ENCODE results near the gene UNC79. TPM values are rescaled to one million over a fixed set of nuclear protein-coding genes. Genes with fewer than 3 reads are reported as not detected.

The UNC79 gene
- total and polyA plus RNA-seq, 10 of the 15 experiments (the other 5 are each of a cell fraction or from before 2014, with no cell fraction given), result 0.04 to 0.29 (median 0.14) TPM

- no peak for TF ChIP-seq SKIL (IDR thresholded peaks at IDR 0.05; ENCODE audit: low read depth, poor library complexity, severe bottlenecking)
- no peak for TF ChIP-seq JUND (IDR thresholded peaks at IDR 0.05; ENCODE audit: low read depth, low read length)
- TF ChIP-seq PML (IDR thresholded peaks at IDR 0.05; ENCODE audit: low read length), result no peak
Measured at GRCh38 chr14:93744176-93744575, 313.4 kb downstream of the UNC79 start (continued).

- no peaks in the 10 kb centered on the region for H3K36me3 ChIP-seq (ENCODE audit: control insufficient read depth in 2 of 2, insufficient read depth in 2 of 2, low read length in 1 of 2)
- H4K20me1 ChIP-seq (ENCODE audit: control insufficient read depth, insufficient read depth), result no peaks in the 10 kb centered on the region
- CTCF ChIA-PET, result no interaction called here
- no peak for DNase-seq (ENCODE audit: low read depth, low spot score)
- 19% methylated on average over 8 of the region's 8 CpGs for WGBS (ENCODE audit: insufficient coverage, insufficient replicate concordance, low lambda C conversion rate, missing lambda C conversion rate)
- RAD21 ChIA-PET (ENCODE audit: unreplicated experiment), result no interaction called here
- H3K9ac ChIP-seq (ENCODE audit: control insufficient read depth, insufficient read depth, low read length), result no peak overlapping the region
- no peaks in the 10 kb centered on the region for H3K27me3 ChIP-seq (replicated peaks in 1 of 2; ENCODE audit: control insufficient read depth in 2 of 2, insufficient read depth in 2 of 2, low read length in 1 of 2)
- no peak overlapping the region for H3K4me2 ChIP-seq (ENCODE audit: control insufficient read depth, insufficient read depth)
- POLR2A ChIA-PET, result no interaction called here
- H3K4me1 ChIP-seq (ENCODE audit: control insufficient read depth, insufficient read depth, low read length), result no peaks in the 10 kb centered on the region
- in situ Hi-C loops (cut with MboI) (no loop called here), intact Hi-C loops (cut with micrococcal nuclease; ENCODE audit: unreplicated experiment) (no loop called here)
- H3K4me3 ChIP-seq, result no peak overlapping the region
- SMC1A ChIA-PET (ENCODE audit: uncharacterized antibody, unreplicated experiment), result no interaction called here
- H3K27ac ChIP-seq (ENCODE audit: control insufficient read depth, insufficient read depth), result no peak overlapping the region
- FAIRE-seq, result no peak
- no peaks in the 10 kb centered on the region for H3K79me2 ChIP-seq (ENCODE audit: control insufficient read depth, insufficient read depth, low read length)
- H2AFZ ChIP-seq (ENCODE audit: control insufficient read depth, low read depth, low read length), result no peak overlapping the region
- BruUV-seq (replicated peaks), result no TSS peak
- ATAC-seq, result no peak
- H3K9me3 ChIP-seq (replicated peaks; ENCODE audit: control insufficient read depth, insufficient read depth, low read length), result no peaks in the 10 kb centered on the region
- TF ChIP-seq CREM (IDR thresholded peaks at IDR 0.05; ENCODE audit: low read depth) (no peak), HDGF (IDR thresholded peaks at IDR 0.05) (no peak), ZNF622 (IDR thresholded peaks at IDR 0.05) (no peak), BHLHE40 (IDR thresholded peaks at IDR 0.05; ENCODE audit: borderline replicate concordance in 1 of 2, low read depth in 2 of 2, low read length in 1 of 2) (no peak), RCOR1 (conservative IDR thresholded peaks at IDR 0.05; ENCODE audit: low read depth, low read length) (no peak), CBX3 (IDR thresholded peaks at IDR 0.05; ENCODE audit: borderline replicate concordance, low read depth) (no peak), PML (IDR thresholded peaks at IDR 0.05; ENCODE audit: low read length) (no peak), ESRRA (IDR thresholded peaks at IDR 0.05; ENCODE audit: low read length) (no peak), YBX1 (IDR thresholded peaks at IDR 0.05) (no peak), ATF7 (IDR thresholded peaks at IDR 0.05; ENCODE audit: low read depth) (no peak), CHD2 (IDR thresholded peaks at IDR 0.05; ENCODE audit: borderline replicate concordance, low read depth, low read length) (no peak), LARP7 (IDR thresholded peaks at IDR 0.05) (no peak), HDAC2 (IDR thresholded peaks at IDR 0.05) (no peak)
- TF ChIP-seq, protein P1, sequence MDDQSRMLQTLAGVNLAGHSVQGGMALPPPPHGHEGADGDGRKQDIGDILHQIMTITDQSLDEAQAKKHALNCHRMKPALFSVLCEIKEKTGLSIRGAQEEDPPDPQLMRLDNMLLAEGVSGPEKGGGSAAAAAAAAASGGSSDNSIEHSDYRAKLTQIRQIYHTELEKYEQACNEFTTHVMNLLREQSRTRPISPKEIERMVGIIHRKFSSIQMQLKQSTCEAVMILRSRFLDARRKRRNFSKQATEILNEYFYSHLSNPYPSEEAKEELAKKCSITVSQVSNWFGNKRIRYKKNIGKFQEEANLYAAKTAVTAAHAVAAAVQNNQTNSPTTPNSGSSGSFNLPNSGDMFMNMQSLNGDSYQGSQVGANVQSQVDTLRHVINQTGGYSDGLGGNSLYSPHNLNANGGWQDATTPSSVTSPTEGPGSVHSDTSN (IDR thresholded peaks at IDR 0.05; ENCODE audit: insufficient replicate concordance, low read depth, low read length), result no peak
- TF ChIP-seq, protein P2, sequence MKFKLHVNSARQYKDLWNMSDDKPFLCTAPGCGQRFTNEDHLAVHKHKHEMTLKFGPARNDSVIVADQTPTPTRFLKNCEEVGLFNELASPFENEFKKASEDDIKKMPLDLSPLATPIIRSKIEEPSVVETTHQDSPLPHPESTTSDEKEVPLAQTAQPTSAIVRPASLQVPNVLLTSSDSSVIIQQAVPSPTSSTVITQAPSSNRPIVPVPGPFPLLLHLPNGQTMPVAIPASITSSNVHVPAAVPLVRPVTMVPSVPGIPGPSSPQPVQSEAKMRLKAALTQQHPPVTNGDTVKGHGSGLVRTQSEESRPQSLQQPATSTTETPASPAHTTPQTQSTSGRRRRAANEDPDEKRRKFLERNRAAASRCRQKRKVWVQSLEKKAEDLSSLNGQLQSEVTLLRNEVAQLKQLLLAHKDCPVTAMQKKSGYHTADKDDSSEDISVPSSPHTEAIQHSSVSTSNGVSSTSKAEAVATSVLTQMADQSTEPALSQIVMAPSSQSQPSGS (IDR thresholded peaks at IDR 0.05; ENCODE audit: low read length), result no peak
- TF ChIP-seq, protein P3, sequence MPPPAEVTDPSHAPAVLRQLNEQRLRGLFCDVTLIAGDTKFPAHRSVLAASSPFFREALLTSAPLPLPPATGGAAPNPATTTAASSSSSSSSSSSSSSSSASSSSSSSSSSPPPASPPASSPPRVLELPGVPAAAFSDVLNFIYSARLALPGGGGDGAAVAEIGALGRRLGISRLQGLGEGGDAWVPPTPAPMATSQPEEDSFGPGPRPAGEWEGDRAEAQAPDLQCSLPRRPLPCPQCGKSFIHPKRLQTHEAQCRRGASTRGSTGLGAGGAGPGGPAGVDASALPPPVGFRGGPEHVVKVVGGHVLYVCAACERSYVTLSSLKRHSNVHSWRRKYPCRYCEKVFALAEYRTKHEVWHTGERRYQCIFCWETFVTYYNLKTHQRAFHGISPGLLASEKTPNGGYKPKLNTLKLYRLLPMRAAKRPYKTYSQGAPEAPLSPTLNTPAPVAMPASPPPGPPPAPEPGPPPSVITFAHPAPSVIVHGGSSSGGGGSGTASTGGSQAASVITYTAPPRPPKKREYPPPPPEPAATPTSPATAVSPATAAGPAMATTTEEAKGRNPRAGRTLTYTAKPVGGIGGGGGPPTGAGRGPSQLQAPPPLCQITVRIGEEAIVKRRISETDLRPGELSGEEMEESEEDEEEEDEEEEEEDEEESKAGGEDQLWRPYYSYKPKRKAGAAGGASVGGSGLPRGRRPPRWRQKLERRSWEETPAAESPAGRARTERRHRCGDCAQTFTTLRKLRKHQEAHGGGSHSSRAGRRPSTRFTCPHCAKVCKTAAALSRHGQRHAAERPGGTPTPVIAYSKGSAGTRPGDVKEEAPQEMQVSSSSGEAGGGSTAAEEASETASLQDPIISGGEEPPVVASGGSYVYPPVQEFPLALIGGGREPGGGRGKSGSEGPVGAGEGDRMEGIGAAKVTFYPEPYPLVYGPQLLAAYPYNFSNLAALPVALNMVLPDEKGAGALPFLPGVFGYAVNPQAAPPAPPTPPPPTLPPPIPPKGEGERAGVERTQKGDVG (CRISPR knock-in tag; IDR thresholded peaks at IDR 0.05), result no peak
Measured at GRCh38 chr14:93744876-93745275, 314.1 kb downstream of the UNC79 start.
